Measurements from ENCODE around the gene ANKLE1. TPM values are rescaled to one million over a fixed set of nuclear protein-coding genes. Genes with fewer than 3 reads are reported as not detected.

The ANKLE1 gene
- polyA plus RNA-seq, 1 donor (not counting 4 experiments of a cell fraction or from before 2014, with no cell fraction given), result 0.30 TPM

DNA sequence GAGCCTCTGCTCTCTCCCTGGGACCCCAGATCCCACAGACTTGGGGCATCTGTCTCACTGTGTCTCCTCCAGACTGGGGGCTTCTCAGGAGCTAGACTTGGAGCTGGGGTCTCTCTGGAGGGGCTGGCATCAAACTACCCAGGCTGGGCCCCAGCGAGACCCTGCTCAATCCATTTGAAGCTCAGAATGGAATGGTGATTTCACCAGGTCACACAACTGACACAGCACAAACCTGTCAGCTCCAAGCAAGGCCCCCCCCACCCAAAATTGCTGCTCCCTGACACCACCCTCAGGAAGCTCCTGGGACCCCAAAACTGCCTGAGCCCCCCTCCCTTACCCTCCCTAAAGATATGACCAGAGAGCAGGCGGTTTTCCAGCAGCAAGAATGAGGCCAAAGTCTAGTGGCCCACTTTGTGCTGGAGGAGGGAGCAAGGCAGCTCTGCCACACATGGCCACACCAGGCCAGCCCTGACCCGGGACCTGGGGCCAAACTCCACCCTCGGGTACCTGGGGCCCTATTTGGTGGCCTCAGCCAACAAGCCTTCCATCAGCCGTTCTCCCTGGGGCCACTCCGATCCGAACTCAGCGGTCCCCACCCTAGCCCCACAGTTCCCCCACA, 38.4 kb upstream of the ANKLE1 start:
- no peaks in the 10 kb centered on the region for H3K9me1 ChIP-seq (ENCODE audit: control insufficient read depth, extremely low read depth, insufficient read depth, low read length)
- H3K27ac ChIP-seq (ENCODE audit: control insufficient read depth, insufficient read depth, low read length), result no peak overlapping the region
- H3K79me2 ChIP-seq (ENCODE audit: control insufficient read depth, insufficient read depth, low read length), result peaks cover 40% of the 10 kb centered on the region
- TF ChIP-seq, protein P1, sequence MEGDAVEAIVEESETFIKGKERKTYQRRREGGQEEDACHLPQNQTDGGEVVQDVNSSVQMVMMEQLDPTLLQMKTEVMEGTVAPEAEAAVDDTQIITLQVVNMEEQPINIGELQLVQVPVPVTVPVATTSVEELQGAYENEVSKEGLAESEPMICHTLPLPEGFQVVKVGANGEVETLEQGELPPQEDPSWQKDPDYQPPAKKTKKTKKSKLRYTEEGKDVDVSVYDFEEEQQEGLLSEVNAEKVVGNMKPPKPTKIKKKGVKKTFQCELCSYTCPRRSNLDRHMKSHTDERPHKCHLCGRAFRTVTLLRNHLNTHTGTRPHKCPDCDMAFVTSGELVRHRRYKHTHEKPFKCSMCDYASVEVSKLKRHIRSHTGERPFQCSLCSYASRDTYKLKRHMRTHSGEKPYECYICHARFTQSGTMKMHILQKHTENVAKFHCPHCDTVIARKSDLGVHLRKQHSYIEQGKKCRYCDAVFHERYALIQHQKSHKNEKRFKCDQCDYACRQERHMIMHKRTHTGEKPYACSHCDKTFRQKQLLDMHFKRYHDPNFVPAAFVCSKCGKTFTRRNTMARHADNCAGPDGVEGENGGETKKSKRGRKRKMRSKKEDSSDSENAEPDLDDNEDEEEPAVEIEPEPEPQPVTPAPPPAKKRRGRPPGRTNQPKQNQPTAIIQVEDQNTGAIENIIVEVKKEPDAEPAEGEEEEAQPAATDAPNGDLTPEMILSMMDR (optimal IDR thresholded peaks at IDR 0.05 in 1 of 3, IDR thresholded peaks at IDR 0.05 in 1 of 3, conservative IDR thresholded peaks at IDR 0.05 in 1 of 3; ENCODE audit: extremely low read depth in 1 of 3, insufficient read depth in 2 of 3, low read length in 3 of 3), result no peak
- TF ChIP-seq EZH2 (IDR thresholded peaks at IDR 0.05; ENCODE audit: low read length), result no peak
- H3K27me3 ChIP-seq (ENCODE audit: control insufficient read depth, extremely low read depth, insufficient read depth, low read length), result no peaks in the 10 kb centered on the region
- H3K4me2 ChIP-seq (ENCODE audit: control insufficient read depth, extremely low read depth, insufficient read depth, low read depth, low read length), result peak overlapping the region; percentile 70
- H2AFZ ChIP-seq (ENCODE audit: control insufficient read depth, low read length), result no peak overlapping the region
- peaks cover 0 to 3% of the 10 kb centered on the region in 2 experiments for H3K36me3 ChIP-seq (ENCODE audit: control insufficient read depth in 2 of 2, extremely low read depth in 1 of 2, insufficient read depth in 2 of 2, low read length in 2 of 2)
- no peak for FAIRE-seq
- H3K9ac ChIP-seq (ENCODE audit: control insufficient read depth, extremely low read depth, insufficient read depth, low read length), result peak overlapping the region; percentile 73
- dilution Hi-C loops (cut with MboI; ENCODE audit: extremely low pct_ligation_motif_present, low sequenced_read_pairs), result no loop called here
- H3K9me3 ChIP-seq (ENCODE audit: control insufficient read depth, low read depth, low read length), result no peaks in the 10 kb centered on the region
- peaks cover 23% of the 10 kb centered on the region for H3K4me1 ChIP-seq (ENCODE audit: control insufficient read depth, extremely low read depth, insufficient read depth, low read length)
- no peaks in the 10 kb centered on the region for H4K20me1 ChIP-seq (ENCODE audit: control insufficient read depth, extremely low read depth, insufficient read depth, low read length)
- DNase-seq (ENCODE audit: low read depth, low spot score), result no peak
- H3K4me3 ChIP-seq (ENCODE audit: control insufficient read depth in 2 of 3, extremely low read depth in 1 of 3, insufficient read depth in 2 of 3, low read depth in 1 of 3, low read length in 3 of 3), result peak overlapping the region; percentile 82 to 92 (median 86)

DNA sequence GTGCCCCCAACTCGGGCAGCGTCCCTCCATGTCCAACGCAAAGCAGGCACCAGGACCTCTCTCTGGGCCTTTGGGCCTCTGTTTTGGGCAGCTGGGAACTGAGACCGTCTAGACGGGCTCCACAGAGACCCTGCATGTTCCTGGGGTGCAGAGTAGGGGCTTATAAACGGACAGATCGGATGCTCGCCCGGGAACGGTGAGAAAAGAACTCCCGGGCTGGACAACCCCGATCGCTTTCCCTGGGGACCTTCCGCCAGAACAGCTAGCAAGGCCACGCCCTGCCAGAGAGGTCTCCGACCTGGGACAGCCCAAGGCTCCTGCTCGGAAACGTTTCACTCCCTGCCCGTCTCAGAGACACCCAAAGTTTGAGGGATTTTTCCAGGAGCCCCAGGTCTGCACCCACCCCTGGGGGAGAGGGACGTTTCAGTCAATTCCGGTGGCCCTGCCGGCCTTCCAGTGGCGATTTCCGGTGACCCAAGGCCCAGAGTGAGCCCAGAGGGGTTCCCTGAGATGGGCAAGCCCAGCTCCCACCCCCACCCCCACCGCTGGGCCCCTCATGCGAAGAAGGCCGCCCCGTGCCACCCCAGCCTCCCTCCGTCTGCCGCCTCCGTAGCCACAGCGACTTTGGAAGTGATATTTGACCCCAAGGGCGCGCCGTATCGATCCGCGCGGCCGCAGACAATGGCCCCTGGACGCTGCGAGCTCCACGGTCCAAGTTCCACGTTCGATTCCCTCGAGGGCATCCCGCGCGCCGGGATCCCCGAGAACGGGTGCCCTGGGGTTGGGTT, 37.7 kb upstream of the ANKLE1 start:
- H3K9ac ChIP-seq (ENCODE audit: control insufficient read depth, extremely low read depth, insufficient read depth, low read length), result peak overlapping the region; percentile 73
- no peak overlapping the region for H3K27ac ChIP-seq (ENCODE audit: control insufficient read depth, insufficient read depth, low read length)
- peak overlapping the region; percentile 70 for H3K4me2 ChIP-seq (ENCODE audit: control insufficient read depth, extremely low read depth, insufficient read depth, low read depth, low read length)
- no peaks in the 10 kb centered on the region for H3K9me3 ChIP-seq (ENCODE audit: control insufficient read depth, low read depth, low read length)
- H3K79me2 ChIP-seq (ENCODE audit: control insufficient read depth, insufficient read depth, low read length), result peaks cover 40% of the 10 kb centered on the region
- FAIRE-seq, result no peak
- H3K4me3 ChIP-seq (ENCODE audit: control insufficient read depth in 2 of 3, extremely low read depth in 1 of 3, insufficient read depth in 2 of 3, low read depth in 1 of 3, low read length in 3 of 3), result peak overlapping the region; percentile 82 to 92 (median 86)
- no peaks in the 10 kb centered on the region for H3K9me1 ChIP-seq (ENCODE audit: control insufficient read depth, extremely low read depth, insufficient read depth, low read length)
- no peaks in the 10 kb centered on the region for H4K20me1 ChIP-seq (ENCODE audit: control insufficient read depth, extremely low read depth, insufficient read depth, low read length)
- H3K36me3 ChIP-seq (ENCODE audit: control insufficient read depth in 2 of 2, extremely low read depth in 1 of 2, insufficient read depth in 2 of 2, low read length in 2 of 2), result no peaks in the 10 kb centered on the region
- H3K4me1 ChIP-seq (ENCODE audit: control insufficient read depth, extremely low read depth, insufficient read depth, low read length), result peaks cover 26% of the 10 kb centered on the region
- dilution Hi-C loops (cut with MboI; ENCODE audit: extremely low pct_ligation_motif_present, low sequenced_read_pairs), result no loop called here
- H3K27me3 ChIP-seq (ENCODE audit: control insufficient read depth, extremely low read depth, insufficient read depth, low read length), result no peaks in the 10 kb centered on the region
- no peak for DNase-seq (ENCODE audit: low read depth, low spot score)
- H2AFZ ChIP-seq (ENCODE audit: control insufficient read depth, low read length), result peak overlapping the region; percentile 37
- TF ChIP-seq, protein P1 (optimal IDR thresholded peaks at IDR 0.05 in 1 of 3, IDR thresholded peaks at IDR 0.05 in 1 of 3, conservative IDR thresholded peaks at IDR 0.05 in 1 of 3; ENCODE audit: extremely low read depth in 1 of 3, insufficient read depth in 2 of 3, low read length in 3 of 3), result no peak
- no peak for TF ChIP-seq EZH2 (IDR thresholded peaks at IDR 0.05; ENCODE audit: low read length)
